GM19351 (cell line): ENCODE data around the gene TTC3.

Experiments used
- ATAC-seq: cut with Tn5 transposase; IDR thresholded peaks from one replicate; pipeline ENCODE4 v1.9.1; 2021; ENCODE audit warnings: mild to moderate bottlenecking, moderate library complexity; ENCODE audit not compliant: unreplicated experiment

TTC3 gene

DNA sequence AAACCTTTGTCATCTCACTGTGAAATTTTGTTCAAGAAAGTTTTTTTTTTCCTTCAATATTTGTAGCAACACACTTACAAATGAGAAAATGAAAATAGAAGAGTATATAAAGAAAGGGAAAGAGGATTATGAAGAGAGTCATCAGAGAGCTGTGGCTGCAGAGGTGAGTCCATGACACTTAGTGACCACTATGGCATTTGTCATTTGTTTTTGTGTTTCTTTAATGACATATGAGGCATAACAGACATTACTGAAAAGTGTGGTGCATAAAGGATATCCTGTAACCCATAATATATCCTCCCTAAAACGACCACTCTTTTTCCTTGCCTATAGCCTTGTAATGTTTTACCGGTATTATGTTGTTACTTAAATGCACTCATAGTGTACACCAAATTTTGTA is 113.9 kb downstream of the TTC3 start:
- ATAC-seq, result no peak

- ATAC-seq, result no peak
These were observed 115.8 kb downstream of the TTC3 start for GRCh38 chr21:37188825-37189224.

- no peak for ATAC-seq
These were observed 119.0 kb downstream of the TTC3 start for GRCh38 chr21:37192019-37192418.

- no peak for ATAC-seq
These were observed 120.0 kb downstream of the TTC3 start for GRCh38 chr21:37193006-37193405.

- no peak for ATAC-seq
These were observed 120.6 kb downstream of the TTC3 start for GRCh38 chr21:37193676-37194075.

GRCh38 chr21:37195059-37195458 is 122.0 kb downstream of the TTC3 start:
- ATAC-seq, result no peak

DNA sequence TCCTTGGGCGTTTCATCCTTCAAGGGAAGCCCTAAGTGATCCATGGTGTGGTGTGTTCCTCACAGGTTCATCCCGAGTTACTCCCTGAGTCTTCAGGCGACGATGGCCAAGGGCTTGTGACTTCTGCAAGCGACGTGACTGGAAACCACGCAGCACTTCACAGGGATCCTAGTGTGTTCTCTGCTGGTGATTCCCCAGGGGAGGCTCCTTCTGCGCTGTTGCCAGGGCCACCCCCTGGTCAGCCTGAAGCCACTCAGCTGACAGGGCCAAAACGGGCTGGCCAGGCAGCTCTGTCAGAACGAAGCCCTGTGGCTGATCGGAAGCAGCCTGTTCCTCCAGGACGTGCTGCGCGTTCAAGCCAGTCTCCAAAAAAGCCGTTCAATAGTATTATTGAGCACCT is 122.6 kb downstream of the TTC3 start:
- no peak for ATAC-seq

- no peak for ATAC-seq
These were observed 123.8 kb downstream of the TTC3 start for GRCh38 chr21:37196847-37197246.

DNA sequence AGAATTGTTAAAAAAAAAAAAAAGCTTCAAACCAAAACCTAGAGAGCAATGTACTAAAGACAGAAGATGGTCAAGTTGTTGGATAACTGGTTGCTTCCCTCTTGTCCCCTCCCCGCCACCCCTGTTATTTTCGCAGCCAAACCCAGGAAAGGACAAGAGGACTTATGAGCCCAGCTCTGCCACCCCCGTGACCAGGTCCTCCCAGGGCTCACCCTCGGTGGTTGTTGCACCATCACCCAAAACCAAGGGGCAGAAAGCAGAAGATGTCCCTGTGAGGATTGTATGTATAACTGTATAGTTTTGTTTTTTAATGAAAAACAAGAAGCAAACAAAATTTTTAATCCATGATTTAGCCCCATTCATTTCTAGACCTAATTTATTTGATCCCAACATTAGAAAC is 124.7 kb downstream of the TTC3 start:
- no peak for ATAC-seq

DNA sequence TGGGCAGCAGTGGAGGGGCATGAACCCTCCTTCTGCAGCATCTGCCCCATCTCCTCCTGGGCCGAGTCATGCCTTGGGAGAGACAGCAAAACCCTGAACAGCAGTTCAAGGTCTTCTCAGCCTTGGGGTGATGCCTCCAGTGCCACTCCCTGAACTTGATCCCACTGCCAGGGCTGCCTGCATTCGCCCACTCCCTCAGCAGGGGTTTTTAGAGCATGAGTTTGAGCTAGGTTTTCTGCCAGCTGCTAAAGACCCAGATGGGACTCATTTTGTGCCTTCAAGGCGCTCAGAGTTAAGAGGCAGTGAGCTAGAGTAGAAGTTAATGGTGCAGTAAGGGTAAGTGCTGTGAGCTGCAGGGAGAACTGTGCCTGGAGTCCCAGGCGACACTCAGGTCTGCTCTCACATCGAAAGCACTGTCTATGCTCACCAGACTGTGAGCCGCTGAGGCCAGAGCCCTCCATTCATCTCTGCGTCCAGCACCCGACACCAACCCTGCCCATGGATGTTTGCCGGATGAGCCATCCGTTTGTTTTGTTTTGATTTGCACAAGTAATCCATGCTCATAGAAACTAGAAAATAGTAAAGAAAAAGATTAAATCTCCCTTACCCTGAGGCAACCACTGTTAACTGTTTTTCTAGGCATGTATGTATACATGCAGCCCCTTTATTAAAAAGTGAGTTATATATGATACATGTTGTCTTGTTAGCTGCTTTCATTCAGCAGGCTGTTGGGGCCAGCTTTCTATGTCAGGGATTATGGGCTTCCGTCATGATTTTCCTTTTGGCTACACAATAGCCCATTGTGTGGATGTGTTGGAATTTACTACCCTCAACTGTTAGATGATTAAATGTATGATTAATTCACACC is 126.2 kb downstream of the TTC3 start:
- ATAC-seq, result no peak

- no peak for ATAC-seq
These were observed 127.8 kb downstream of the TTC3 start for GRCh38 chr21:37200641-37201480.

DNA sequence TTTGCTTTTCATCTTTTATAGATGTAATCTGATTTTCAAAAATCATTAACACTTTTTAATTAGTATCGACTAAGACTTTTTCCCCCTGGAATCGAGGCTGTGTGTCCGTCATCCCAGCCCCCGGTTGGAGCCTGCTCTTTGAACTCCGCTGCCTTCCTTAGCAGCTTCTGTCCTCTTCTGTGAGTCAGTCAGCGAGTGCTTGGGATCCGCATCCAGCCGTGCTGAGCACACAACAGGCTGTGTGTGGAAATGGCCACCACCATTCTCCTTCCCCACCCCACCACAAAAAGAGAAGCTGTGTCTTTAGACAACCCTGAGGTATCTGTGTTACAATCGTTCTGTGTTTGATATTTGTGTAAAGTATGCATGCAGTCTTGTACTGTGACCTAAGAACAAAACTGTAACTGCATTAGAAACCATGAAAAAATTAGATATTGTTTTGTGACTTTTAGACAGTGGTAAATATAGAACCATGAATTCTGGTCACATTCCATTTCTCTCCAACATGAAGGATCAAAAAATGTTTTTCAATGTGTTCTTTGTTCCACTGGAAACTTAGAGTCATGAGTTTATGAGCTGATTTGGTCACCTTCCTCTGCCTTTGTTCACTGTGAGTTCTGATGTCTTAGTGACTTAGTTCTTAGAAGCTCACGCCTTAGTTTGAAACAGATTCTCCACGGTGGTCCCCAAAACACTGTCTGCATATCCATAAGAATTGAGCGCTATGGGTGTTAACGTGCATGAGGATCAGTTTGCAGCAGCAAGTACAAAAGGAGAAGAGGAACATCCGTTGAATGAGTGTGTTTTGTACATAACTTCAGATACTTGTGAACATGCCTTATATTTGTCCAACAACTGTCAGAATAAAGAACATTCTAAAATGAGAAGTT is 129.4 kb downstream of the TTC3 start:
- no peak for ATAC-seq

GRCh38 chr21:37204580-37204979 is 131.5 kb downstream of the TTC3 start:
- no peak for ATAC-seq

DNA sequence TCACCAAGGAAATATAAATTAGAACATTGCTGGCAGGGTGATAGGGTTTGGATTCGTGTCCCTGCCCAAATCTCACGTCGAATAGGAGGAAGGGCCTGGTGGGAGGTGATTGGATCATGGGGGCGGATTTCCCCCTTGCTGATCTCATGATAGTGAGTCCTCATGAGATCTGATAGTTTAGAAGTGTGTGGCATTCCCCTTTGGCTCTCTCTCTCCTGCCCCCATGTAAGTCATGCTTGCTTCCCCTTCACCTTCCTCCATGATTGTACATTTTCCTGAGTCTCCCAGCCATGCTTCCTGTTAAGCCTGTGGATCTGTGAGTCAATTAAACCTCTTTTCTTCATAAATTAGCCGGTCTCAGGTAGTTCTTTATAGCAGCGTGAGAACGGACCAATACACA is 133.4 kb downstream of the TTC3 start:
- no peak for ATAC-seq

- peak; percentile 35 for ATAC-seq
These were observed 134.5 kb downstream of the TTC3 start for GRCh38 chr21:37207441-37208009.

- ATAC-seq, result peak; percentile 60
These were observed 135.1 kb downstream of the TTC3 start for GRCh38 chr21:37208056-37208721.

DNA sequence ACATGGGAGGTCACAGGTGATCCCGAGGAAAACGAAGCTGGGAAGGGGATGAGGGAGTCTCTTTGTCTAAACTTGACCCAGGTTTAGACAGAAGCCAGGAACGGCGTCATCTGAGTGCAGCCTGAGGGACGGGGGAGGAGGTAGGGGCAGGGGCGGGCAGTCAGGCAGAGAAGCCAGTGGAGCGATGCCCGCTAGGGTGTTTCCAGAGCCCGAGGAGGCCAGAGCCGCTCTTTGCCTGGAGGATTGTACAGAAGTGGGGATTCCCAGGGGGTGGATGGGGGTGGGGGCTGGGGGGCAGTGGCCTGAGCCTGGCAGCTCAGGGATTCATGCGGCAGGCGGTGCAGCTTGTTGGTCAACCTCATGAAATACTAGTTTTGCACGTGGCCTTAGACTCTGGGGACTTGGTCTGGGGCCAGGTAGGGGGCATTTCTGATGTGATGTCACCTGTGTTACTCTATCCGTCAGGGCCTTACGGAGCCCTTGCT is 135.7 kb downstream of the TTC3 start:
- peak; percentile 33 for ATAC-seq

- ATAC-seq, result no peak
These were observed 137.1 kb downstream of the TTC3 start for GRCh38 chr21:37210130-37210529.

- ATAC-seq, result no peak
These were observed 137.7 kb downstream of the TTC3 start for GRCh38 chr21:37210799-37211198.

GRCh38 chr21:37214952-37215351 is 141.9 kb downstream of the TTC3 start:
- ATAC-seq, result no peak
